ENCODE data around the gene PHF21A.

GRCh38 chr11:45909594-45910475, 211.4 kb downstream of the PHF21A start:
- TF ChIP-seq, protein P1, sequence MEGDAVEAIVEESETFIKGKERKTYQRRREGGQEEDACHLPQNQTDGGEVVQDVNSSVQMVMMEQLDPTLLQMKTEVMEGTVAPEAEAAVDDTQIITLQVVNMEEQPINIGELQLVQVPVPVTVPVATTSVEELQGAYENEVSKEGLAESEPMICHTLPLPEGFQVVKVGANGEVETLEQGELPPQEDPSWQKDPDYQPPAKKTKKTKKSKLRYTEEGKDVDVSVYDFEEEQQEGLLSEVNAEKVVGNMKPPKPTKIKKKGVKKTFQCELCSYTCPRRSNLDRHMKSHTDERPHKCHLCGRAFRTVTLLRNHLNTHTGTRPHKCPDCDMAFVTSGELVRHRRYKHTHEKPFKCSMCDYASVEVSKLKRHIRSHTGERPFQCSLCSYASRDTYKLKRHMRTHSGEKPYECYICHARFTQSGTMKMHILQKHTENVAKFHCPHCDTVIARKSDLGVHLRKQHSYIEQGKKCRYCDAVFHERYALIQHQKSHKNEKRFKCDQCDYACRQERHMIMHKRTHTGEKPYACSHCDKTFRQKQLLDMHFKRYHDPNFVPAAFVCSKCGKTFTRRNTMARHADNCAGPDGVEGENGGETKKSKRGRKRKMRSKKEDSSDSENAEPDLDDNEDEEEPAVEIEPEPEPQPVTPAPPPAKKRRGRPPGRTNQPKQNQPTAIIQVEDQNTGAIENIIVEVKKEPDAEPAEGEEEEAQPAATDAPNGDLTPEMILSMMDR (conservative IDR thresholded peaks at IDR 0.05) = no peak
- TF ChIP-seq ZFX (IDR thresholded peaks at IDR 0.05) = no peak
